ENCODE results near the gene SLC11A1. TPM values are rescaled to one million over a fixed set of nuclear protein-coding genes. Genes with fewer than 3 reads are reported as not detected.

SLC11A1 gene, protein sequence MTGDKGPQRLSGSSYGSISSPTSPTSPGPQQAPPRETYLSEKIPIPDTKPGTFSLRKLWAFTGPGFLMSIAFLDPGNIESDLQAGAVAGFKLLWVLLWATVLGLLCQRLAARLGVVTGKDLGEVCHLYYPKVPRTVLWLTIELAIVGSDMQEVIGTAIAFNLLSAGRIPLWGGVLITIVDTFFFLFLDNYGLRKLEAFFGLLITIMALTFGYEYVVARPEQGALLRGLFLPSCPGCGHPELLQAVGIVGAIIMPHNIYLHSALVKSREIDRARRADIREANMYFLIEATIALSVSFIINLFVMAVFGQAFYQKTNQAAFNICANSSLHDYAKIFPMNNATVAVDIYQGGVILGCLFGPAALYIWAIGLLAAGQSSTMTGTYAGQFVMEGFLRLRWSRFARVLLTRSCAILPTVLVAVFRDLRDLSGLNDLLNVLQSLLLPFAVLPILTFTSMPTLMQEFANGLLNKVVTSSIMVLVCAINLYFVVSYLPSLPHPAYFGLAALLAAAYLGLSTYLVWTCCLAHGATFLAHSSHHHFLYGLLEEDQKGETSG
- total RNA-seq (2022), result 0.09 and 0.32 TPM in 2 replicates
- percentile 9 among the genes with signal in this experiment for Bru-seq, nascent RNA
- BruChase-seq, experiment 1, labeled RNA remaining after a 6-hour chase, result not detected
- BruChase-seq, experiment 2, labeled RNA remaining after a 2-hour chase, result percentile 9 among the genes with signal in this experiment
- long read RNA-seq, partial matches to known transcripts, result 0 of 2 reads
- long read RNA-seq, other reads (novel, unspliced or antisense), result 2 of 2 reads

DNA sequence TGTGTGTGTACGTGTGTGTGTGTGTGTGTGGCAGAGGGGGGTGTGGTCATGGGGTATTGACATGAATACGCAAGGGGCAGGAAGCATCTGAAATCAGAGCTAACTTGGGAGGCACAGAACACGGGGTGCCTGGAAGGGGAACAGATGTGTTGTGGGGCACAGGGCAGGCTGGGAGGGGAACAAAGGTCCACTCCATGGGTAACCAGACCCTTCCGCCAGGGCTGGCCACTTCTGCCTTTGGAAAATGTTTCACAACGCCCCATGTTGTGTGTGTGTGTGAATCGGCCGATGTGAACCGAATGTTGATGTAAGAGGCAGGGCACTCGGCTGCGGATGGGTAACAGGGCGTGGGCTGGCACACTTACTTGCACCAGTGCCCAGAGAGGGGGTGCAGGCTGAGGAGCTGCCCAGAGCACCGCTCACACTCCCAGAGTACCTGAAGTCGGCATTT lies at the start of gene SLC11A1:
Gene SLC11A1, plus strand, starts transcription at position 358 of the 451 bp plus-strand sequence. CDS start 96 bp downstream, outside the sequence.
- TF ChIP-seq, protein P1, sequence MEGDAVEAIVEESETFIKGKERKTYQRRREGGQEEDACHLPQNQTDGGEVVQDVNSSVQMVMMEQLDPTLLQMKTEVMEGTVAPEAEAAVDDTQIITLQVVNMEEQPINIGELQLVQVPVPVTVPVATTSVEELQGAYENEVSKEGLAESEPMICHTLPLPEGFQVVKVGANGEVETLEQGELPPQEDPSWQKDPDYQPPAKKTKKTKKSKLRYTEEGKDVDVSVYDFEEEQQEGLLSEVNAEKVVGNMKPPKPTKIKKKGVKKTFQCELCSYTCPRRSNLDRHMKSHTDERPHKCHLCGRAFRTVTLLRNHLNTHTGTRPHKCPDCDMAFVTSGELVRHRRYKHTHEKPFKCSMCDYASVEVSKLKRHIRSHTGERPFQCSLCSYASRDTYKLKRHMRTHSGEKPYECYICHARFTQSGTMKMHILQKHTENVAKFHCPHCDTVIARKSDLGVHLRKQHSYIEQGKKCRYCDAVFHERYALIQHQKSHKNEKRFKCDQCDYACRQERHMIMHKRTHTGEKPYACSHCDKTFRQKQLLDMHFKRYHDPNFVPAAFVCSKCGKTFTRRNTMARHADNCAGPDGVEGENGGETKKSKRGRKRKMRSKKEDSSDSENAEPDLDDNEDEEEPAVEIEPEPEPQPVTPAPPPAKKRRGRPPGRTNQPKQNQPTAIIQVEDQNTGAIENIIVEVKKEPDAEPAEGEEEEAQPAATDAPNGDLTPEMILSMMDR (IDR thresholded peaks at IDR 0.05; ENCODE audit: unreplicated experiment), result no peak
- Mint-ChIP-seq H3K36me3 (ENCODE audit: insufficient read depth, unreplicated experiment) (no peaks in the 10 kb centered on the region), H3K4me1 (ENCODE audit: insufficient read depth, unreplicated experiment) (peaks cover 5% of the 10 kb centered on the region), H3K4me3 (ENCODE audit: unreplicated experiment) (no peak within 1 kb of the TSS), H3K9me3 (ENCODE audit: unreplicated experiment) (no peaks in the 10 kb centered on the region), H3K27me3 (ENCODE audit: insufficient read depth, unreplicated experiment) (no peaks in the 10 kb centered on the region), H3K27ac (ENCODE audit: low read depth, unreplicated experiment) (no peak within 1 kb of the TSS)
- BruUV-seq (replicated peaks), result no TSS peak
- ChIA-PET CTCF (interaction anchor here (0.6 to 1.2 kb wide), 2 partner anchors 77 to 80 kb away, joined by 4 read pairs; no protein-coding TSS in a partner anchor), POLR2A (interaction anchor here (0.6 kb wide), 1 partner anchor 163 kb away, joined by 3 read pairs; no protein-coding TSS in a partner anchor)
- intact Hi-C loops (cut with micrococcal nuclease), result no loop called here
- DNase-seq (ENCODE audit: unreplicated experiment), result no peak

DNA sequence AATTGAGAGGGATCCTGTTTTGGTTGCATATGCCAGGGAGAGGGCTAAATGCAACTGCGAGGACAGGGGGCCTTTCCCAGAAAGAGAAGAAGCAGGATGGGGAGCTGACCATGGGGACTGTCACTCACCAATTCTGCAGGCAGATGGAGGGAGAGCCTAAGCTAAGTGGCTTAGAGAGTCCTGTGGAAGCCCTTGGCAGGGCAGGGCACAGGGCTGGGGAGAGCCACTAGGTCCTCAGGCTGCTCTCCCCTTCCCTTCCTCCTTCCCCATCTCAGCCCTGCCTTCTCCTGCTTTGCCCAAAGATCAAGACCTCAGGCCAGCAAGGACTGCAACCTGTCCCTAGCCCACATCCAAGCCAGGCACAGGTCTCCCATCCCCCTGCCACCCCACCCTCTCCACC lies 49.8 kb upstream of the SLC11A1 start:
- H3K4me3 Mint-ChIP-seq (ENCODE audit: unreplicated experiment), result no peak overlapping the region
- intact Hi-C loops (cut with micrococcal nuclease), result no loop called here
- ChIA-PET CTCF (interaction anchor here (0.6 to 1.4 kb wide), 2 partner anchors 18 to 31 kb away, joined by 3 to 4 read pairs; no protein-coding TSS in a partner anchor), POLR2A (interaction anchor here (0.6 kb wide), 1 partner anchor 233 kb away, joined by 3 read pairs; no protein-coding TSS in a partner anchor)
- no peaks in the 10 kb centered on the region for H3K36me3 Mint-ChIP-seq (ENCODE audit: insufficient read depth, unreplicated experiment)
- TF ChIP-seq, protein P1 (IDR thresholded peaks at IDR 0.05; ENCODE audit: unreplicated experiment), result no peak
- no peak for DNase-seq (ENCODE audit: unreplicated experiment)
- no peaks in the 10 kb centered on the region for H3K27me3 Mint-ChIP-seq (ENCODE audit: insufficient read depth, unreplicated experiment)
- BruUV-seq (replicated peaks), result no TSS peak
- H3K27ac Mint-ChIP-seq (ENCODE audit: low read depth, unreplicated experiment), result no peak overlapping the region
- H3K4me1 Mint-ChIP-seq (ENCODE audit: insufficient read depth, unreplicated experiment), result no peaks in the 10 kb centered on the region
- H3K9me3 Mint-ChIP-seq (ENCODE audit: unreplicated experiment), result no peaks in the 10 kb centered on the region

DNA sequence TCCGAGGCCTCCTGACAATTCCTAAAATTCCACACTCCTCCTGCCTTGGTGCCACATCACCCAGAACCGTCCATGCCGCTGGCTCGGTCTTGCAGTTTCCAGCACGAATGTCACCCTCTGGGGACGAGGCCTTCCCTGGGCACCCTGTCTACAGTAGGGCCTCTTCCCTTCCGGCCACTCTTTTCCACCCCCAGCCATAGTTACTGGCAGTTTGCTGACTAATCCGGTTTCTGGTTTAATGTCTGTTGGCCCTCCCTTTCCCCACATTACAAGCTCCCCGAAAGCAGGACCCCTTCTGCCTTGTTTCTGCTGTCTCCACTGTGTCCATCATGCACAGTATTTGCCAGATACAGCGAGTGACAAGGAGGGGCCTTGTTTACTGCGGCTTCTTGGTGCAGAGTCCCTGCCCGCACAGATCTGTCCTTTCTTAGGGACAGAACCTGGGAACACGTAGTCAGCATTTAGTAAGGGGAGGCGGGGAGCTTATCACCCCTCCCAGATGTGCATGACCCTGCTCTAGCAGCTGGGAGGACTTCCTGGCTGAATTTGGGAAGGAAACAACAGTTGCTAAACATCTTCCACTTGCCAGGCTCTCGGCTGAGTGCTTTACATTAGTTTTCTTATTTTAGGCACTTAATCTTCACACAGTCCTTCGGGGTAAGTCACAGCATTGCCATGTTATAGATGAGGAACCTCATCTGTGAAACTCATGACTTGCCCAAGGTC lies 49.0 kb upstream of the SLC11A1 start:
- H3K27me3 Mint-ChIP-seq (ENCODE audit: insufficient read depth, unreplicated experiment), result no peaks in the 10 kb centered on the region
- no peaks in the 10 kb centered on the region for H3K36me3 Mint-ChIP-seq (ENCODE audit: insufficient read depth, unreplicated experiment)
- no peak for DNase-seq (ENCODE audit: unreplicated experiment)
- no peak overlapping the region for H3K4me3 Mint-ChIP-seq (ENCODE audit: unreplicated experiment)
- H3K27ac Mint-ChIP-seq (ENCODE audit: low read depth, unreplicated experiment), result no peak overlapping the region
- no peaks in the 10 kb centered on the region for H3K4me1 Mint-ChIP-seq (ENCODE audit: insufficient read depth, unreplicated experiment)
- H3K9me3 Mint-ChIP-seq (ENCODE audit: unreplicated experiment), result no peaks in the 10 kb centered on the region
- intact Hi-C loops (cut with micrococcal nuclease), result no loop called here
- no TSS peak for BruUV-seq (replicated peaks)
- TF ChIP-seq, protein P1 (IDR thresholded peaks at IDR 0.05; ENCODE audit: unreplicated experiment), result no peak
- ChIA-PET POLR2A (interaction anchor here (0.6 to 0.8 kb wide), 2 partner anchors 26 to 233 kb away, joined by 3 read pairs; no protein-coding TSS in a partner anchor), CTCF (interaction anchor here (1.2 to 1.4 kb wide), 2 partner anchors 23 to 31 kb away, joined by 3 to 5 read pairs; no protein-coding TSS in a partner anchor)
